ENCODE results near the gene TNFSF10.
"Not testable (repeated sequence)": the region's sequence is repeated elsewhere in the genome, so short reads cannot be mapped to it uniquely, and the experiment has no call there.

The TNFSF10 gene

GRCh38 chr3:172543884-172544283 lies 20.7 kb upstream of the TNFSF10 start:
- no peak for DNase-seq

- DNase-seq: no peak
These were observed 20.2 kb upstream of the TNFSF10 start for GRCh38 chr3:172543419-172543818.

- no peak for DNase-seq
These were observed 19.8 kb upstream of the TNFSF10 start for GRCh38 chr3:172542999-172543398.

GRCh38 chr3:172541945-172542488 lies 18.8 kb upstream of the TNFSF10 start:
- no peak for DNase-seq

- DNase-seq: no peak
These were observed 16.8 kb upstream of the TNFSF10 start for GRCh38 chr3:172540049-172540448.

- DNase-seq: no peak
These were observed 16.0 kb upstream of the TNFSF10 start for GRCh38 chr3:172539273-172539672.

- no peak for DNase-seq
These were observed 15.3 kb upstream of the TNFSF10 start for GRCh38 chr3:172538368-172539151.

- DNase-seq: no peak
These were observed 14.4 kb upstream of the TNFSF10 start for GRCh38 chr3:172537507-172538158.

GRCh38 chr3:172536993-172537419 lies 13.8 kb upstream of the TNFSF10 start:
- no peak for DNase-seq

- DNase-seq: no peak
These were observed 13.3 kb upstream of the TNFSF10 start for GRCh38 chr3:172536505-172536904.

GRCh38 chr3:172530566-172530965 lies 7.3 kb upstream of the TNFSF10 start:
- no peak for DNase-seq

- DNase-seq: no peak
These were observed 6.9 kb upstream of the TNFSF10 start for GRCh38 chr3:172530101-172530561.

GRCh38 chr3:172528677-172529076 lies 5.4 kb upstream of the TNFSF10 start:
- DNase-seq: no peak

- DNase-seq: no peak
These were observed 4.1 kb upstream of the TNFSF10 start for GRCh38 chr3:172527306-172527705.

- no peak for DNase-seq
These were observed 1.9 kb upstream of the TNFSF10 start for GRCh38 chr3:172525116-172525613.

- peak; percentile 37 for DNase-seq
These were observed 1.4 kb upstream of the TNFSF10 start for GRCh38 chr3:172524611-172525010.

- DNase-seq: not testable (repeated sequence)
These were observed 1.1 kb downstream of the TNFSF10 start for GRCh38 chr3:172521837-172522726.

- DNase-seq: peak; percentile 90
These were observed 2.9 kb downstream of the TNFSF10 start for GRCh38 chr3:172520301-172520831.

GRCh38 chr3:172519740-172520139 lies 3.5 kb downstream of the TNFSF10 start:
- no peak for DNase-seq

GRCh38 chr3:172518929-172519640 lies 4.1 kb downstream of the TNFSF10 start:
- no peak for DNase-seq

GRCh38 chr3:172517859-172518466 lies 5.3 kb downstream of the TNFSF10 start:
- peak; percentile 58 for DNase-seq
